Fibroblast of villous mesenchyme (primary cell): ENCODE data around the gene SHH. TPM values are rescaled to one million over a fixed set of nuclear protein-coding genes. Genes with fewer than 3 reads are reported as not detected.

Experiments used
- DNase-seq: peaks from one replicate; pipeline ENCODE4 v3.0.0-alpha.2; 2010; ENCODE audit warnings: low read depth
- H3K4me3 ChIP-seq: 2 replicates; pipeline ENCODE4 v1.5.1; 2011; ENCODE audit warnings: low read depth, mild to moderate bottlenecking, low read length
- total RNA-seq: library from RNA; depleted of rRNA; stranded (reverse); fragments of >200 nt; gene quantifications from 2 replicates; pipeline ENCODE4 v1.2.3, GENCODE V29; 2012
- TF ChIP-seq, protein P1 (sequence below): IDR thresholded peaks from 2 replicates; pipeline ENCODE4 v1.5.1; 2012; ENCODE audit warnings: low read depth, mild to moderate bottlenecking, low read length; ENCODE audit not compliant: insufficient read depth

The SHH gene
- total RNA-seq, 1 donor = not detected

DNA sequence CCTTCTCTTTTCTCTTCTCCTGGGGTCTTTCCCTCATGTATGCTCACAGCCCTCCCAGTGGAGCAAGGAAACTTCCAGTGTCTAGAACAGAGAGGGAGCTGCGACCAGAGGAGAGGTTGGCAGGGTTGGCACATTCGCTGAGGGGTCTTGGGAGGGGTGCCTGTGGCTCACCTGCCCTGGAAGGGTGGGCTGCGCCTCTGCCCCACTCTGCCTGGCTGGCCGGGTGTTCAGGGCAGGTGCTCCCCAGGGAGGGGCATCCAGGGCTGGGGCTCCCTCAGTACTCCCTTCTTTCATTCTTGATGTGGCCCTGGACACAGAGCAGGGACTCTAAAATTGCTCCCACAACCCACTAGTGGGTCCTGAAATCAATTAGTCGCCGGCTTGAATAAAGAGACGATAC lies 16.9 kb downstream of the SHH start:
- TF ChIP-seq, protein P1, sequence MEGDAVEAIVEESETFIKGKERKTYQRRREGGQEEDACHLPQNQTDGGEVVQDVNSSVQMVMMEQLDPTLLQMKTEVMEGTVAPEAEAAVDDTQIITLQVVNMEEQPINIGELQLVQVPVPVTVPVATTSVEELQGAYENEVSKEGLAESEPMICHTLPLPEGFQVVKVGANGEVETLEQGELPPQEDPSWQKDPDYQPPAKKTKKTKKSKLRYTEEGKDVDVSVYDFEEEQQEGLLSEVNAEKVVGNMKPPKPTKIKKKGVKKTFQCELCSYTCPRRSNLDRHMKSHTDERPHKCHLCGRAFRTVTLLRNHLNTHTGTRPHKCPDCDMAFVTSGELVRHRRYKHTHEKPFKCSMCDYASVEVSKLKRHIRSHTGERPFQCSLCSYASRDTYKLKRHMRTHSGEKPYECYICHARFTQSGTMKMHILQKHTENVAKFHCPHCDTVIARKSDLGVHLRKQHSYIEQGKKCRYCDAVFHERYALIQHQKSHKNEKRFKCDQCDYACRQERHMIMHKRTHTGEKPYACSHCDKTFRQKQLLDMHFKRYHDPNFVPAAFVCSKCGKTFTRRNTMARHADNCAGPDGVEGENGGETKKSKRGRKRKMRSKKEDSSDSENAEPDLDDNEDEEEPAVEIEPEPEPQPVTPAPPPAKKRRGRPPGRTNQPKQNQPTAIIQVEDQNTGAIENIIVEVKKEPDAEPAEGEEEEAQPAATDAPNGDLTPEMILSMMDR = no peak
- H3K4me3 ChIP-seq = no peak overlapping the region
- DNase-seq = no peak

DNA sequence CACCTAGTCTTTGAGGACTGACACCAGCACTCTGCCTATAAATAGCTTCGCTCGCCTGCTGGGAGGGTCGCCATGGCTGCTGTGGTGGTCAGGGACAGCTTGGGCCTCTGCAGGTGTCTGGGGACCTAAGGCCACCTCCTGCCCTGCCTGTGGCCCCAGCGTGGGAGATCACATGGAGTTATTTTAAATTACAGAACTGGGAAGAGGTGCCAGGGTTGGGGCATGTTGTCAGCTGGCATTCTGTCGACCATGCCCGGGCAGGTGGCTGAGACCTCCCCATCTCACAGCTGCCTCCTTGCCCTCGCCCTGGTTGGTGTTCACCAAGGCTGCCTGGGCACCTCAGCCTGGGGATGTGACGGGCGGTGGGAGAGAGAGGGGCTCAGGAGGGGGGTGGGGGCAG lies 18.1 kb downstream of the SHH start:
- TF ChIP-seq, protein P1 = no peak
- no peak overlapping the region for H3K4me3 ChIP-seq
- no peak for DNase-seq

DNA sequence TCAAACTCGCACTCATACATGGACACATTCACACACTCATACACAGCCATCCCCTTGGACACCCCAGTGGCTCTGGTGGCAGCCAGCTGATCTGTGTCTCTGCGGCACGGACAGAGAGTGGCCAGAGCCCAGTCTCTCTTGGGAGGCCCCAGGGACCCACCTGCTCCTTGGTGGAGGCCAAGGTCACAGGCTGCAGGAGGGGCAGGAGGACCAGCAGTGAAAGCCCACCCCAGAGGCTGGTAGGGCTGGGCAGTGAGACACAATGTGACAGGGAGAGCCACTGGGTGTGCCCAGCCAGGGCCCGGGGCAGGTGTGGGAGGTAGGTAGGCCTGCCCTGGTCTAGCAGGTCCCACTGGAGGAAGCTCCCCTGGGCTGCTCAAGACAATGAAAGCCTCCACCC lies 18.5 kb downstream of the SHH start:
- TF ChIP-seq, protein P1 = no peak
- DNase-seq = no peak
- no peak overlapping the region for H3K4me3 ChIP-seq

DNA sequence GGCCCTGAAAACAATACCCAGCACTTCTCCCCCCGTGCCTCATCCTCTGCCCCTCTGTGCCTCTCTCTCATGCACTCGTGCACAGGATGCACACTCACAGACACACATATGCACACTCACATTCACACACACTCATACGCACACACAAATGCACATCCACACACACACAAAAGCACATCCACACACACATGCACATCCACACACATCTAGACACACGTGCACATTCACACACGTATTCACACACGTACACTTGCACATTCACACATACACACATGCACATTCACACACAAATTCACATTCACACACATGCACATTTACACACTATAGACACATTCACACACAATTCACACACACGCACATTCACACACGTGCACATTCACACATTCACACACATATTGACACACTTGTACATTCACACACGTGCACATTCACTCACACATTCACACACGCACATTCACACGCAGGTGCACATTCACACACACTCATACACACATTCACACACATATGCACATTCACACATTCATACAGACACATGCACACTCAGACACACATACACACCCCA lies 19.2 kb downstream of the SHH start:
- no peak overlapping the region for H3K4me3 ChIP-seq
- DNase-seq = no peak
- TF ChIP-seq, protein P1 = no peak

DNA sequence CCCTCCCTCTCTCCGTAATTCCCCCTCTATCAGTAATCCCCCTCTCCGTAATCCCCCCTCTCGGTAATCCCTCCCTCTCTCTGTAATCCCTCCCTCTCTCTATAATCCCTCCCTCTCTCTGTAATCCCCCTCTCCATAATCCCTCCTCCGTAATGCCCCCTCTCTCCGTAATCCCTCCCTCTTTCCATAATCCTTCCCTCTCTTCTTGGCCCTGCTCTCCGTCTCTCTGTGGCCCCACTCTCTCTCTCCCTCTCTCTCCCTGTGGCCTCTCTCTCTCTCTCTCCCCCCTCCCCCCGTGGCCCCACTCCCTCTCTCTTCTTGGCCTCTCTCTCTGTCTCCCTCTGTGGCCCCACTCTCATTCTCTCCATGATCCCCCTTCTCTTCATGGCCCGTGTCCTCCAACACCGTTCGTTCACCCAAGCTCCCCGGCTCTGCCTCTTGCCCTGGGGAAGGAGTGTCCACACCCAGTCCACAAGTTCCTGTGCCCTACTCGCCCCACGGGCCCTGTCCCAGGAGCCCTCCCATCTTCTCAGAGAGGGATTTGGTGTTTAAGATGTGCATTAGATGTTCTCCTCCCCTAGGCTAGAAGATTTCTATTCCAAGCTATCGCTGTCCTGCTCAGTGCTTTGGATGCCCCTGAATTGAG lies 19.8 kb downstream of the SHH start:
- no peak overlapping the region for H3K4me3 ChIP-seq
- TF ChIP-seq, protein P1 = no peak
- no peak for DNase-seq

DNA sequence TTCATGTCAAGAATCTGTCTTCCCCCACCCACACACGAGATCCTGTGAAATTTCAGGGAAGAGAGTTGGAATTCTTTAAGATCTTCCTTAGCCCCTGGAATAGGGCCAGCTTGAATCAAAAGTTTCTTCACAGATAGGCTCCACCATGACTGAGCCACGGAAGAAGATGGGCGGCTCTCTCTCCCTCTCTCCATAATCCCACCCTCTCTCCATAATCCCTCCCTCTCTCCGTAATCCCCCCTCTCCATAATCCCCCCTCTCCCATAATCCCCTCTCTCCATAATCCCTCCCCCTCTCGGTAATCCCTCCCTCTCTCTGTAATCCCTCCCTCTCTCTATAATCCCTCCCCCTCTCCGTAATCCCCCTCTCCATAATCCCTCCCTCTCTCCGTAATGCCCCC lies 20.4 kb downstream of the SHH start:
- H3K4me3 ChIP-seq = no peak overlapping the region
- TF ChIP-seq, protein P1 = no peak
- peak; percentile 15 for DNase-seq
